GM21576 (cell line): ENCODE results near the gene PCDHGA8.
"Not testable (repeated sequence)": the region's sequence is repeated elsewhere in the genome, so short reads cannot be mapped to it uniquely, and the experiment has no call there.

Experiments
- ATAC-seq: cut with Tn5 transposase; IDR thresholded peaks from one replicate; pipeline ENCODE4 v1.9.1; 2021; ENCODE audit warnings: mild to moderate bottlenecking, moderate library complexity; ENCODE audit not compliant: unreplicated experiment

PCDHGA8 gene

GRCh38 chr5:141392429-141393198 is at the start of gene PCDHGA8:
PCDHGA8 (plus strand) TSS chr5:141392633; CDS start chr5:141392814, 181 bp downstream.
- ATAC-seq, result no peak

DNA sequence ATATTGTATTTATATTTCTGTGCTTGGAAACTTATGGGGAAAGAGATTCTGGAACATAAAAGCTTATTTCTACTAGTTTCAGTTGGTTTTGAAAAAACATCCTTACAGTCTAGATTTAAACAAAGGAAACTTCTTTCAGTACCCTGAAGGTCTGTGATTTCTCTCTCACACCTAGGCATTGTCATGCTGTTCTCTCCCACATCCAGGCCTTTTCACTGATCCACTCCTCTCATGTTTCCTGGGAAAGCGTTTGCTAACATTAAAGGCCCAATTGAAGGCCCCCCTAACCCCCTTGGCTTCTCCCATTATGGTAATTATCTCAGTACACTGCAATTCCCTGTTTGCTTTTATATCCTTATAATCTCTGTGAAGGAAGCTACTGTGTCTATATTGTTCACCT is 49.7 kb upstream of the PCDHGA8 start:
- no peak for ATAC-seq

GRCh38 chr5:141343242-141343952 is 49.0 kb upstream of the PCDHGA8 start, which contains the start of gene PCDHGA3:
PCDHGA3 (plus strand) TSS chr5:141343829; CDS start chr5:141344034, 205 bp downstream.
- ATAC-seq, result no peak

GRCh38 chr5:141343953-141344463 is 48.4 kb upstream of the PCDHGA8 start:
- no peak for ATAC-seq

DNA sequence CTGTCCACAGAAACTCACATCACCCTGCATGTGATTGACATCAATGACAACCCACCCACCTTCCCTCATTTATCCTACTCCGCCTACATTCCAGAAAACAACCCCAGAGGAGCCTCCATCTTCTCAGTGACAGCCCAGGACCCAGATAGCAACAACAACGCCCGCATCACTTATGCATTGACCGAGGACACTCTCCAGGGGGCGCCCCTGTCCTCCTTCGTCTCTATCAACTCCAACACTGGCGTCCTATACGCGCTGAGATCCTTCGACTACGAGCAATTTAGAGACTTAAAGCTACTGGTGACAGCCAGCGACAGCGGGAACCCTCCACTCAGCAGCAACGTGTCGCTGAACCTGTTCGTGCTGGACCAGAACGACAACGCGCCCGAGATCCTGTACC is 47.1 kb upstream of the PCDHGA8 start:
- ATAC-seq, result no peak

DNA sequence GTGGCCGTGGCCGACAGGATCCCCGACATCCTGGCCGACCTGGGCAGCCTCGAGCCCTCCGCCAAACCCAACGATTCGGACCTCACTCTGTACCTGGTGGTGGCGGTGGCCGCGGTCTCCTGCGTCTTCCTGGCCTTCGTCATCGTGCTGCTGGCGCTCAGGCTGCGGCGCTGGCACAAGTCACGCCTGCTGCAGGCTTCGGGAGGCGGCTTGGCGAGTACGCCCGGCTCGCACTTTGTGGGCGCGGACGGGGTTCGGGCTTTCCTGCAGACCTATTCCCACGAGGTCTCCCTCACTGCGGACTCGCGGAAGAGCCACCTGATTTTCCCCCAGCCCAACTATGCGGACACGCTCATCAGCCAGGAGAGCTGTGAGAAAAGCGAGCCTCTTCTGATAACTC is 46.4 kb upstream of the PCDHGA8 start:
- not testable (repeated sequence) for ATAC-seq

GRCh38 chr5:141349917-141350619 is 42.4 kb upstream of the PCDHGA8 start, which contains the start of gene PCDHGB1:
PCDHGB1 (plus strand) TSS chr5:141350099; CDS start chr5:141350261, 162 bp downstream.
- peak; percentile 82 for ATAC-seq

DNA sequence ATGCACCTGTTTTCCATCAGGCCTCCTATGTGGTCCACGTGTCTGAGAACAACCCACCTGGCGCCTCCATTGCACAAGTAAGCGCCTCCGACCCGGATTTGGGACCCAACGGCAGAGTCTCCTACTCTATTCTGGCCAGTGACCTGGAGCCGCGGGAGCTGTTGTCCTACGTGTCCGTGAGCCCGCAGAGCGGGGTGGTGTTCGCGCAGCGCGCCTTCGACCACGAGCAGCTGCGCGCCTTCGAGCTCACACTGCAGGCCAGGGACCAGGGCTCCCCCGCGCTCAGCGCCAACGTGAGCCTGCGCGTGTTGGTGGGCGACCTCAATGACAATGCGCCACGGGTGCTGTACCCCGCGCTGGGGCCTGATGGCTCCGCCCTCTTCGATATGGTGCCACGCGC is 40.8 kb upstream of the PCDHGA8 start:
- no peak for ATAC-seq

GRCh38 chr5:141354900-141355469 is 37.4 kb upstream of the PCDHGA8 start, which contains the start of gene PCDHGA4:
PCDHGA4 (plus strand) TSS chr5:141355021; CDS start chr5:141355108, 87 bp downstream.
- no peak for ATAC-seq

DNA sequence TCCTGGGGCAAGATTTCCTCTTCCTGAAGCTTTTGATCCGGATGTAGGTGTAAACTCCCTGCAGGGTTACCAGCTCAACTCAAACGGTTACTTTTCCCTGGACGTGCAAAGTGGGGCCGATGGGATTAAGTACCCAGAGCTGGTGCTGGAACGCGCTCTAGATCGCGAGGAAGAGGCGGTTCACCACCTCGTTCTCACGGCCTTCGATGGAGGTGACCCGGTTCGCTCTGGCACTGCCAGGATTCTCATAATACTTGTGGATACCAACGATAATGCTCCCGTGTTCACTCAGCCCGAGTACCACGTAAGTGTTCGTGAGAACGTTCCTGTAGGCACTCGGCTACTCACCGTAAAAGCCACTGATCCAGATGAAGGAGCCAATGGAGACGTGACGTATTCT is 36.8 kb upstream of the PCDHGA8 start:
- no peak for ATAC-seq

GRCh38 chr5:141356133-141356532 is 36.3 kb upstream of the PCDHGA8 start:
- ATAC-seq, result no peak

GRCh38 chr5:141356950-141357349 is 35.5 kb upstream of the PCDHGA8 start:
- ATAC-seq, result no peak

- peak; percentile 62 for ATAC-seq
These were observed 32.5 kb upstream of the PCDHGA8 start, which contains the start of gene PCDHGB2 for GRCh38 chr5:141359790-141360426. PCDHGB2 (plus strand) TSS chr5:141359994; CDS start chr5:141360136, 142 bp downstream.

DNA sequence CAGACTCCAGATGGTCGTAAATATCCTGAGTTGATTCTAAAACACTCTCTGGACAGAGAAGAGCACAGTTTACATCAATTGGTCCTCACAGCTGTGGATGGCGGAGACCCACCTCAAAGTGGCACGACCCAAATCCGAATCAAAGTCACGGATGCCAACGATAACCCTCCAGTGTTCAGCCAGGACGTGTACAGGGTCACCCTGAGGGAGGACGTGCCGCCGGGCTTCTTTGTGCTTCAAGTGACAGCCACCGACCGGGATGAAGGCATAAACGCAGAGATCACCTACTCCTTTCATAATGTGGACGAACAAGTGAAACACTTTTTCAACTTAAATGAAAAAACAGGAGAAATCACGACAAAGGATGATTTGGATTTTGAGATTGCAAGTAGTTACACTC is 31.7 kb upstream of the PCDHGA8 start:
- ATAC-seq, result no peak

DNA sequence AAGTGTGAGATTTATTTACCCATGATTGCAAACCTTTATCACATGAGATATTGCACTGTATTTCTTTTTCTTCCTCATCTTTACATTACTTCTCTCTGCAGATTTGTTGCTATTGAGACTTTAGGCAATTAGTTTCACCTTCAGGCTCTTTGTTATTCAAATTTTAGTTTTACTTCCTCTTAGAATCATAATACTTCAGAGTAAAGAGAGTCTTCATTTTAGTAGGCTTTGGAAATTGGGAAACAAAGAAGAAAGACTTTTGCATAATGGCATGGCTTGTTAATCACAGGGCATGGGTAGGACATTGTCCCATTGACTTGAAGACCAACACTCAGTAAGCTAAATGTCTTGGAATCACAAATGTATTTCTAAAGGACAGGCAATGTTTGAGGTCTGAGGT is 29.7 kb upstream of the PCDHGA8 start:
- ATAC-seq, result no peak

DNA sequence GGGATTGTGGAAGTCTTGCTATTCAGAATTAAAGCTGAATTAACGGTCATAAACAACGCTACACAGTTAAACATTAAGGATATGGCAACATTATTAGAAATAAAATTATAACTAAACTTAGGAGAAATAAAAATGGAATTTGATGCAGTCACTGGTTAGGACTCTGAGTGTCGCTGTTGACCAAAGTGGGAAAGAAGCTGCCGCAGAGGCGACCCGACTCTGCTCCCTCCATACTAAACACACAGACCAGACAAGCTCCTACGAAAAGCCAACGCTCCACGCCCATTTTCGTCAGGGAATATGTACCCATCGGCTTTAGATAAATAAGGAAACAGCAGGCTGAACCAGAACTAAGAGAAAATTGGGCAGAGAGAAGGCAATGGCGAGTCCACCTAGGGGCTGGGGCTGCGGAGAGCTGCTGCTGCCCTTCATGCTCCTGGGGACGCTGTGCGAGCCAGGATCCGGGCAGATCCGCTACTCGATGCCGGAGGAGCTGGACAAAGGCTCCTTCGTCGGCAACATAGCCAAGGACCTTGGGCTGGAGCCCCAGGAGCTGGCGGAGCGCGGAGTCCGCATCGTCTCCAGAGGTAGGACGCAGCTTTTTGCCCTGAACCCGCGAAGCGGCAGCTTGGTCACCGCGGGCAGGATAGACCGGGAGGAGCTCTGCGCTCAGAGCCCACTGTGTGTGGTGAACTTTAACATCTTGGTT is 28.3 kb upstream of the PCDHGA8 start, which contains the start of gene PCDHGA5:
Gene PCDHGA5 (plus strand): TSS at position 211 of the 709 bp plus-strand sequence. CDS start 169 bp downstream, at position 380.
- ATAC-seq, result no peak

GRCh38 chr5:141366016-141366896 is 26.2 kb upstream of the PCDHGA8 start:
- ATAC-seq, result no peak
